ENCODE measurements around the gene JMJD7.

DNA sequence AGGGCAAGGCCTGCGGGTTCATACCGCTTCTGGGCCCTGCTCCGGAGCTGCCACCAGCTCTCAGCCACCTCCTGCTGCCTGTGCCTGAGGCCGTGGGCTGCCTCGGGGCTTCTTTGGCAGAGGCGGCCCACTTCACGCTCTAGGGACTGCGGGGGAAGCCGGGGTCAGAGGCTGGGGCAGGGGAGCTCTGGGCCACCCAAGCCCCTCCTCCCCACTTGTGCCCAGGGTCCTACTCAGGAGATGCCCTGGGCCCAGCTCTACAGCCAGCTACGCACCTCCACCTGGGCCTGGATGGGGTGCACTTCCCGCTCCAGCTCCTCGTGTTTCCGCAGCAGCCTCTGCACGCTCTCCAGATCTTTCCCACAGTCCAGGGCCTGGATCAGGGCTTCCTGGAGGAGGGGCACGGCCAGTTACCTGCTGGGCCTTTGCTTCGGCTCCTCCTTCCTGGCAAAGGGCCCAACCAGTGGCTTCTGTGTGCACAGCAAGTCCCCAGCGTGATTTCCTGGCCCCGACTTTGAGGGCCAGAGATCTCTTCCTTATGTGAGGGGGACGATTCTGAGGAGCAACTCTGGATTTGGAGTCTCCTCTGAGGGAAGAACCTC lies 34.7 kb downstream of the JMJD7 start:
- TF ChIP-seq CTCF (conservative IDR thresholded peaks at IDR 0.05), result no peak
- no peak for TF ChIP-seq EZH2 (IDR thresholded peaks at IDR 0.05; ENCODE audit: low read depth)
